ENCODE measurements around the gene SMIM7.

The SMIM7 gene

DNA sequence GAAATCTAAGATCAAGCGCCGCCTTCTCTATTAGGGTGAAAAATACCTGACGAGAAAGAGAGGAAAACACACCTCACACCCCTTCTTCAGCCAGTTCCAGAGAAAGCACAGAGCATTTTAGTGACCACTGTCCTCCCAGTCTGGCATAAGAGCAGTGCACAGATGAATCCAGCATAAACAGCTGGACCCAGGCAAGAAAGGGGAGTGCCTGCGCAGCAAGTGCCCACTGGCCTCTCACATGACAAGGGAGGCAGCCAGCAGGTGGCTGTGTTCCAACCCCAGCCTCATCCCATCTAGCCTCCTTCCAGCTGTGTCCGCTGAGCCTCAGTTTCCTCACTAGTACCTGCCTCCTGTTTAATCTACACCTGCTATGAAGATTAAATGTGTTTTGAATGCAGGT is 39.9 kb downstream of the SMIM7 start:
- no peak for DNase-seq

DNA sequence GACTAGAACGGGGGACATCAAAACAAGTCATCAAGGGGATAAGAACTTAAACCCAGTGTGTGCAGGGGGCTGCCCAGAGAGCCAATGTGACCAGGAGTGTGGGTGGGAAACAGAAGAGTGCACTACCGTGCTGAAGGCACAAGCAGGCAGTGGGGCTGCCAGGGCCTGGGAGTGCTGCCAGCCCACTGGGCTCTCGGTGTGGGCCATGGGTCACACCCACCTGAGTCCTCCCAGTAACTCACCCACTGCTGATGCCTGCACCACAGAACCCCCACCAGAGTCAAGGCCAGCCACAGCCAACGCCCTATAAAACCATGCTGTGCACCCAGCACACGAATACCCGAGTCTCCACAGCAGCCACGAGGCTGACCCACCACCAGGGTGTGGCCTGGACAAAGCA is 40.5 kb downstream of the SMIM7 start:
- DNase-seq = no peak

DNA sequence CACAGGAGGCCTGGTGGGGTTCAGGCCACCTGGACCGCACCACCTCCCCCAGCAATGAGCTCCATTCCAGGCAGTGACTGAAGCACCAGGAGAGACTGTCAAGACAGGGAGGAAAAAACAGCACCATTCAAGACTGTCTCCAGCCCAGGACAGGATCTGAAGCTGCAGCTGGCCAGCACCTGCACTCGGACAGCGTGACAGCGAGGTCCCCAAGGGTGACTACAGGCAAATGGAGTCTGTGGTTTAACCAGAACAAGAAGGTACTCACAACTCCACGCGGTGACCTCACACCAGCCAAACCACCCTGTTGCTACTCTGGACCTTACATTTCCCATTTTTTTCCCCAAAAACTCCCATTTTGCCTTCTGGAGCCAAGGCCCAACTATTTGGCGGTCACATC is 41.7 kb downstream of the SMIM7 start:
- DNase-seq = no peak

DNA sequence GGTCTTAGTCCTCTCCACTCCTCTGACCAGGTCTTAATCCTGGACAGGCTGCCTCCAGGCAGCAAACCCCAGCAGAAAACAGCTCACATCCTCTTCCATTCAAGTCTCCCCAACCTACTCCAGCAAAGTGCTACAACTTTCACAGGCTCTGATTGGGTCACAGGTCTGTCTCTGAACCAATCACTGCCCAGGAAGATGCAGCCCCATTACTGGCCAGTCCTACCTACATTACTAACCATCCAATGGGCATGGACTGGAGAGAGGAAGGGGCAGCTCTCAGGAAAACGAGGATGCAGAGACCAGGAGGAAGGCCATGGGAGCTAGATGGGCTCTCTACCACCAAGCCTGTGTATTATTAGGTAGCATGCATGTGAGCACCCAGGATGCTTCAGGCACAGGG is 44.1 kb downstream of the SMIM7 start:
- no peak for DNase-seq

DNA sequence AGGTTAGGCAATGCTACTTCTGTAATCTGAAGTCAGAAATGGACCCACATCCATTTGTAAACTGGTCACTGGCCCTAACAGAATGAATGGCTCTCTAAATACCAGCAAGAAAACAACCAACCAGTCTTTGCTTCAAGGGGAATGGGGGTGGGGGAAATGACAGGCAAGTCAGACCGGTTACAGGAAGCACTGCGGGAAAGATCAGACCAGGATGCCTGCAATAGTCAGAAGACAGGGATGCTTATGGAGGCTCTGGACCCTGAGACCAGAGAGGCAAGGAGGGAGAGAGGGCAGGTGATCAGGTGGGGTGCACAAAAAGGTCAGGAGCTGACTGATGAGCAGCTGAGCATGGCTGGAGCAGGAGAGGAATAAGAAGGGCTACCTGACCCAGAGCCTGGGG is 45.0 kb downstream of the SMIM7 start:
- DNase-seq = no peak

DNA sequence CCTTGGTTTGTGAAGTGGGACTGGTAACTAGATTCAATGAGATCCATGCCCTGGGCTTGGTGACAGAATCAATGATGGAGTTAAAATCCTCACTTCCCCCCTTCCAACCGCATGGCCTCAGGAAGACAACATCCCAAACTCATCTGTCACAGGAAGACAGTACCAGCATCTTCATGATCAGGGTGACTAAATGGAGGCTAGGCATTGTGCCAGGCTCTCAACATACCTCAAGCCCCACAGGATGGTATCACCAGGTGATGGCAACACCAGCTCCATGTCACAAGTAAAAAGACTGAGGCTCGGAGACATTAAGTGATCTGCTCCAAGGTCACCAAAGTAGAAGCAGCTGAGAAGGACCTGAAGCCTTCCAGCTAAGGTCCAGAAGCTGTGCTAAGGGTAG is 46.1 kb downstream of the SMIM7 start:
- DNase-seq = no peak

- DNase-seq = no peak
These were observed 47.3 kb downstream of the SMIM7 start for GRCh38 chr19:16612636-16613035.

DNA sequence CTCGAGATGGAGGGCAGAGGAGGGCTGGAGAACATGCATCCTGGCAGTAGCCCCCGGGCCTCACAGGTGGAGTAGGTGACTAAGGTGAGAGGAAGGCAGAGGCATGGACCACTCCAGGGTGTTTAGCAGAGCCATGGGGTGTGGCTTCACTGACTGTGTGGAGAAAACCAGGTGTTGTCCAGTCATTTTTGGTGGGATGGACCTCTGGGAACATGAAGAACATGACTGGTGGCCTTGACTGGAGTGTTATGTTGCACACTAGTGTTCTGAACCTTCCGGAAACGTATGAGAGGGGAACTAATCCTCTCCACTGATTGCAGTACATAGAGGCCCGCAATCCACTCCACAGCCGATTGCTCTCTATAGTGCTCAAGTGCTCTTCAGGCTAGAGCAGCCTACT is 48.8 kb downstream of the SMIM7 start:
- no peak for DNase-seq

DNA sequence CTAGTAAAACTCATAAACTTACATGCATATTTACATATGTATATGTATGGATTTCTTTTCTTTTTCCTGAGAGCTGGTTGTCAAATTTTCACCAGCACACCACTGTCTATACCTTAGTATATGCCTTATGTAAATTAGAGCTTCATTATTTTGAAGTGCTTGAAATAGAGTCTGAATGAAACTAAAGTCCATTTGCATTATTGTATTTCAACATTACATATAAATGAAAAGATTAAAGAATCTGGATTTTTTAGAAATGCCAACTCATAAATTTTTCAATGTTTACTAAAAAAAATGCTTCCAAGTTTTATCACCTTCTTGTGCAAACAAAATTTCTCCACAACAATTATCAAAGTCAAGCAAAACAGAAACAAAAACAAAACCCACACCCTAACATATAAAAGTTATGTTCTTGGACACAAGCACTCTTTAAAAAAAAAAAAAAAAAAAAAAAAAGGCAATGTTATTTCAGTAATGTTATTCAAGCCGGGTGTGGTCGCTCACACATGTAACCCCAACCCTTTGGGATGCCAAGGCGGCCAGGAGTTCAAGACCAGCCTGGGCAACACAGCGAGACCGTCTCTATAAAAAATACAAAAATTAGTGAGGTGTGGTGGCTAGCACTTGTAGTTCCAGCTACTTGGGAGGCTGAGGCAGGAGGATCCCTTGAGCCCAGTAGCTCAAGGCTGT is 50.3 kb downstream of the SMIM7 start:
- DNase-seq = no peak

GRCh38 chr19:16608290-16608739 is 51.6 kb downstream of the SMIM7 start:
- peak in 1 of 2 experiments; percentile 19 for DNase-seq

DNA sequence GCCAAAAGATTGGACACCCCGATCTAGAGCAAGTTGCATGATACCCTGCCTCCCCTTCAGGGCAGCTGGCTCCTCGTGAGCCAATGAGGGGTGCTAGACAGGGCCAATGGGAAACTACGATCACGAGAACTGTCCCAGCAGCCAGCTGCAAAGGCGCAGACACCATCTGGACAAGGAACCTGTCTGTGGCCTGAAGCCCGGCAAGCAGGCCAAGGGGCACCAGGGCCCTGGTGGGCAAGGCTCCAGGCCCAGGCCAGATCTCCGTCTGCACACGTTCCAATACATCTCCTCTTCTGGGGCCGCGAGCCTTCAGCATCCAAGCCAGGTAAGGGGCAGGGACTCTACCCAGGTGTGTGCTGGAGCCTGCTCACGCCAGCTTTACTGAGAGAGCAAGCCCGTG is 52.1 kb downstream of the SMIM7 start:
- no peak for DNase-seq

GRCh38 chr19:16605553-16605994 is 54.4 kb downstream of the SMIM7 start:
- DNase-seq = peak in 1 of 2 experiments; percentile 42

DNA sequence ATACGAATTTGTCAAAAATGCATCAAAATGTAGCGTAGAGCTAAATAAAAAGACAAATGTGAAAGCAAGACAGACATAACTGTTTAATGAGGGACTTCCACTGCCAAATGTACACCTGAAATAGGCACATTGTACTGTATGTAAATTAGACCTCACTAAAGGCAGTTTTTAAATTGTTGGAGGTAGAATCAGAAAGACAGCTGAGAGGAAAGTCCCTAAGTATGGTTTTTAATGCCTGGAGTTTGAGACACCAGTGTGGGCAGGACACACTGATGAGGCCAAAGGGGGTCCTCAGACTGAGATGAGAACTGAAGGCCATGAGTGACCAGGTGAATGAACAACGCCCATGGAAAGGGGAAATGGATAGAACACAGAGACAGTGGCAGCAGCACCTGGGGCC is 54.8 kb downstream of the SMIM7 start:
- no peak for DNase-seq

- DNase-seq = no peak
These were observed 55.3 kb downstream of the SMIM7 start for GRCh38 chr19:16604615-16605014.

- no peak for DNase-seq
These were observed 56.9 kb downstream of the SMIM7 start for GRCh38 chr19:16603090-16603489.

DNA sequence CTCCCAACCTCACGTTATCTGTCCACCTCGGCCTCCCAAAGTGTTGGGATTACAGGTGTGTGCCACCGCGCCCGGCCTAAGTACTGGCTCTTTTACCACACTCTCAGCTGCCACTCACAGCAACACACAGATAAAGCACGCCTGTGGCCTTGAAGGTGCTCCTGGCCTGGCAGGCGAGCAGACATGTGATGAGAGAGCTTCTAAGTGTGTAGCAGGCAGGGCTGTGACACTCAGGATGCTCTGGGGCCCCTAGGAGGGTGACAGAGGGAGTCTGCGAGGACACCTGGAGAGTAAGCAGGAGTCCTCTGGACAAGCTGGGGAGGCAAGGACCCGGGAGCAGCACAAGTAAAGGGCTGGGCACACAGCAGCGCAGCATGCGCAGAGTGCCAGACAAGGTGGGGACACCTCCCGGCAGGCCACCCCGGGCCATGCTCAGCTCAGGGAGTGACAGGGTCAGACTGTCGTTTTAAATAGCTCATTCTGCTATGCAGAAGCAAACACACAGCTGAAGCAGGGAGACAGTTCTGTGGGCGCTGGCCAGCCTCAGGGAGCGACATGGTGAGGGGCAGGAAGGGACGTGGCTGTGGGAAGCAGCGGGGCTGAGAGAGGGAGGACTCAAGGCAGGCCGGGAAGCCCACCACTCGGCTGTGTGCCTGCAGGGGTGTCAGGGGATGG is 58.4 kb downstream of the SMIM7 start:
- no peak for DNase-seq

DNA sequence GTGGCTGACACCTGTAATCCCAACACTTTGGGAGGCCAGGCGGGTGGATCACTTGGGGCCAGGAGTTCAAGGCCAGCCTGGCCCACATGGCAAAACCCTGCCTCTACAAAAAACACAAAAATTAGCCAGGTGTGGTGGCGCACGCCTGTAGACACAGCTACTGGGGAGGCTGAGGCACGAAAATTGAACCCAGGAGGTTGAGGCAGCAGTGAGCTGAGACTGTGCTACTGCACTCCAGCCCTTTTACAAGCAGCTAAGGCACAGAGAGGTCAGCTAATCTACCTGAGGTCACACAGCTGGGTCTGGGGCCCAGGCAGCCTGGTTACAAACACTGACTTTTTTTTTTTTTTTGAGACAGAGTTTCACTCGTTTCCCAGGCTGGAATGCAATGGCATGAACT is 59.1 kb downstream of the SMIM7 start:
- DNase-seq = no peak

DNA sequence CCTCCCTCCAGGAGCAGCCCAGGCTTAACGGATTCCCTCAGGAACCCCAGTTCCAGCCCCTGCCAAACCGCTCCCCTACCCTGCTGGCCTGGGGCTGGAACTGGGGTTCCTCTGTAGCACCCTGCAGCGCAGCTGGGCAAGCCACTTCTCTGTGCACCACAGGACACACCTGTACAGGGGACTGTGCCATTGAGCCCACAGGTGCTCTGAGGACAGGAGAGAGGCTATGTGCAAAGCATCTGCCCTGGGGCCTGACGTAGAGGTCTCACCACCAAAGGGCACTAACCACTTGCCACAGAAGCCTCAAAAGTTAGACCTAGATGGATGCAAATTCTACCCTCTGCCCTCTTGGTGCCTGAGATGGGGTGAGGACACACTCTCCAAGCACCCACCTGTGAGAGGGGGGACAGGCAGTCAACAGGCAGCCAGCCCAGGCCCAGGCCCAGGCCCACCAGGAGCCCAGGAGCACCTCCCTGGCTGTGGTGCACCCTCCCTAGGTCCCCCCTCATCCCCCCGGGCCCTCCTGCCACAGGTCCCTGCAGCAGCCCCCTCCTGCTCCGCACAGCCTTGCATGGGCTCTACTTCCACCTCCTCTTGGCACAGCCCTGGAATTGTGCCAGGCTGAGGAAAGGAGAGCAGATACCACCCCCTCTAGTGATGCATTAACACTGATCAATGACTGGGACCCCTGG is 60.1 kb downstream of the SMIM7 start:
- no peak for DNase-seq

DNA sequence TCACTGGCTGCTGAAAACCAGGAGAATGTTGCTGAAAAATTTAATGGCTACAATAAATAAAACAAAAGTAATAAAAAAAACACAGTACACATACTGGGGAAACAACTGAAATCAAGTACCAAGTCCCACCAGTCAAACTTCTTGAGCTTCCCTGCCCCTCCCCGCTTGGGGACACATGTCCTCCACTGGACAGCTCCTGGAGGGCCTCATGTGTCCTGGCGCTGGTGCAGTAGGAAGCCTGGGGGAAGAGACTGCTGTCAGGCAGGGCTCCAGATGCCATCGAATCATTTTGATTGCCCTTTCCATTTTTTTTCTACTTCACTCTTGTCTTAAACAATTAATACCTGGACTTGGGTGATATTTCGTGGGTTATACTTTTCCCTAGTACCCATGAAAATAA is 61.1 kb downstream of the SMIM7 start:
- DNase-seq = no peak

DNA sequence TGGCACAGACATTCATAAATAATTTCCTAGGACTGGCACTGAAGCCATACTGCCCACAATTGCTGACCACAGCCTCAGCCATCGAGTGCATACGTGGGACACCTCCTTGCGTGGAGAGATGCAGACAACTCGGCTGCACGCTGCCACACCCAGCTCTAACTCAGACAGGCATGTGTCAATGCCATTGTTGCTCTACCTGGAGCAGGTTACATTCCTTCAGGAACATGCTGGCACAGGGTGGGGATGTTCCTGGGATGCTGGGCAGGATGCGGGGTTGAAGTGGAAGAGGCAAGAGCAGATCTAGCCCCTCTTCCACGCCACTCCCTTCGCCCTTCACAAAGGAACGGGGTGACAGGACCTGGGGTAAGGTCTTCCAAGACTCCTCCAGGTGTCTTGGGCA is 63.5 kb downstream of the SMIM7 start:
- no peak for DNase-seq

All from NCI-H446 (cell line).